Measurements from ENCODE around the gene PGAM5.

DNA sequence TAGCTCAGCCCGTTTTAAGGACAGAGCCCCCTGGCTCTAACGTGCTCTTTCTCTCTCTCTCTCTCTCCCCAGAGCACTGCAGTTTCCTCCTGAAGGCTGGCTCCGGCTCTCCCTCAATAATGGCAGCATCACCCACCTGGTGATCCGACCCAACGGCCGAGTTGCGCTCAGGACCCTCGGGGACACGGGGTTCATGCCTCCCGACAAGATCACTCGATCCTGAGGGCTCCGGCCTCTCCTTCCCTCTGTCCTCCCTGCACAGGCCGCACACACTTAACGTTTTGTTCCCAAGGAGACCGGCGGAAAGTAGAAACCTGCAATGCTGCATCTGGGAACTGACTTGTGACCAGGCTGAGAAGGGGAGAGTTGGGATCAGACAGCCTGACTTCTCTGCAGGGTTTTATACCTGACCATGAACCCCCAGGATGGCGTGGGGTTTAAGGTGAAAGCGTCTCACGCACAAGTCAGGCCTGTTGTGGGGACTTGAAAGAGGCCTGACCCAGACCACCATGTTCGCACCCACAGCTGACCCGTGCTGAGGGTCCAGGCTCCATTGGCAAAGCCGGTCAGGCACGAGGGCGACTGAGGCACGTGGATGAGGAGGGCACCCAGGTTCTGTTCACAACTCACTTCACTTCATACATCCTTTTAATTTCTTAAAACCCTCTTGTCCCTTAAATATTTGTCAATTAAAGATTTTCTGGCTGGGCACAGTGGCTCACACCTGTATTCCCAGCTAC, 10.1 kb downstream of the PGAM5 start:
- TF ChIP-seq, protein P1, sequence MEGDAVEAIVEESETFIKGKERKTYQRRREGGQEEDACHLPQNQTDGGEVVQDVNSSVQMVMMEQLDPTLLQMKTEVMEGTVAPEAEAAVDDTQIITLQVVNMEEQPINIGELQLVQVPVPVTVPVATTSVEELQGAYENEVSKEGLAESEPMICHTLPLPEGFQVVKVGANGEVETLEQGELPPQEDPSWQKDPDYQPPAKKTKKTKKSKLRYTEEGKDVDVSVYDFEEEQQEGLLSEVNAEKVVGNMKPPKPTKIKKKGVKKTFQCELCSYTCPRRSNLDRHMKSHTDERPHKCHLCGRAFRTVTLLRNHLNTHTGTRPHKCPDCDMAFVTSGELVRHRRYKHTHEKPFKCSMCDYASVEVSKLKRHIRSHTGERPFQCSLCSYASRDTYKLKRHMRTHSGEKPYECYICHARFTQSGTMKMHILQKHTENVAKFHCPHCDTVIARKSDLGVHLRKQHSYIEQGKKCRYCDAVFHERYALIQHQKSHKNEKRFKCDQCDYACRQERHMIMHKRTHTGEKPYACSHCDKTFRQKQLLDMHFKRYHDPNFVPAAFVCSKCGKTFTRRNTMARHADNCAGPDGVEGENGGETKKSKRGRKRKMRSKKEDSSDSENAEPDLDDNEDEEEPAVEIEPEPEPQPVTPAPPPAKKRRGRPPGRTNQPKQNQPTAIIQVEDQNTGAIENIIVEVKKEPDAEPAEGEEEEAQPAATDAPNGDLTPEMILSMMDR (IDR thresholded peaks at IDR 0.05): no peak
- no peak for TF ChIP-seq POLR2A (IDR thresholded peaks at IDR 0.05)

Measured in heart left ventricle (tissue), 13 donors.